OCI-LY7 (cell line): ENCODE data around the gene MSL1. TPM values are rescaled to one million over a fixed set of nuclear protein-coding genes. Genes with fewer than 3 reads are reported as not detected.

Source experiments
- BruUV-seq: library from RNA; stranded (reverse); fragments of 400-500 nt; replicated peaks from 2 replicates; lab custom pipeline; 2021; lab: Mats Ljungman, UMichigan
- CTCF ChIA-PET: fragments of 300-600 bp; sonication (Branson Sonifier 250); formaldehyde crosslinking; loops from one replicate; lab custom pipeline; 2022; ENCODE audit warnings: antibody characterized with exemption; ENCODE audit not compliant: unreplicated experiment; lab: Charles Lee
- POLR2A ChIA-PET: fragments of 300-600 bp; sonication (Branson Sonifier 250); formaldehyde crosslinking; loops from one replicate; lab custom pipeline; 2022; ENCODE audit warnings: antibody characterized with exemption; lab: Charles Lee
- DNase-seq: peaks from one replicate; pipeline ENCODE4 v3.0.0-alpha.2; 2015; ENCODE audit warnings: low spot score
- H2AFZ ChIP-seq: fragments of 200-600 bp; sonication (generic), shearing (Covaris generic); 2 replicates; pipeline ENCODE4 v1.6.1; 2014; ENCODE audit warnings: mild to moderate bottlenecking, antibody characterized with exemption, low read length, moderate library complexity
- H3K27ac ChIP-seq: fragments of 200-600 bp; sonication (generic); 2 replicates; pipeline ENCODE4 v1.5.1; 2014; ENCODE audit warnings: mixed run types, low read depth, mild to moderate bottlenecking, moderate library complexity, low read length, inconsistent platforms; ENCODE audit not compliant: poor library complexity, severe bottlenecking
- H3K36me3 ChIP-seq: fragments of 200-600 bp; sonication (generic); 2 replicates; pipeline ENCODE4 v1.6.1; 2014; ENCODE audit warnings: mild to moderate bottlenecking, antibody characterized with exemption, low read length, moderate library complexity, mixed read lengths; ENCODE audit not compliant: insufficient read depth
- H3K4me1 ChIP-seq: fragments of 200-600 bp; sonication (generic); 2 replicates; pipeline ENCODE4 v1.5.1; 2014; ENCODE audit warnings: mild to moderate bottlenecking, low read length; ENCODE audit not compliant: insufficient read depth, poor library complexity, severe bottlenecking
- H3K4me2 ChIP-seq: fragments of 200-600 bp; sonication (generic); 2 replicates; pipeline ENCODE4 v1.6.1; 2014; ENCODE audit warnings: mild to moderate bottlenecking, low read length
- H3K4me3 ChIP-seq: fragments of 200-600 bp; sonication (generic); 2 replicates; pipeline ENCODE4 v1.5.1; 2014; ENCODE audit warnings: mild to moderate bottlenecking, low read depth, low read length; ENCODE audit not compliant: poor library complexity, severe bottlenecking
- H3K79me2 ChIP-seq: fragments of 200-600 bp; sonication (generic); 2 replicates; pipeline ENCODE4 v1.6.1; 2016; ENCODE audit warnings: low read depth, mild to moderate bottlenecking, low read length, moderate library complexity, mixed read lengths; ENCODE audit not compliant: insufficient read depth
- H3K9me2 ChIP-seq: fragments of 200-600 bp; sonication (generic); 2 replicates; pipeline ENCODE4 v1.6.1; 2016; ENCODE audit warnings: mild to moderate bottlenecking, low read length, mixed read lengths; ENCODE audit not compliant: insufficient read depth
- H3K9me3 ChIP-seq: fragments of 200-600 bp; sonication (generic); 2 replicates; pipeline ENCODE4 v1.6.1; 2014; ENCODE audit warnings: mild to moderate bottlenecking, mixed run types, low read length, mixed read lengths
- H4K20me1 ChIP-seq: fragments of 200-600 bp; sonication (generic); 2 replicates; pipeline ENCODE4 v1.6.1; 2014; ENCODE audit warnings: mild to moderate bottlenecking, antibody characterized with exemption, low read length, moderate library complexity, mixed read lengths; ENCODE audit not compliant: insufficient read depth
- CTCF ChIP-seq: fragments of 200-600 bp; sonication (generic); conservative IDR thresholded peaks from 2 replicates; pipeline ENCODE4 v1.5.1; 2014; ENCODE audit warnings: mild to moderate bottlenecking, antibody characterized with exemption, low read length, moderate library complexity, mixed read lengths
- EZH2phosphoT487 ChIP-seq: fragments of 200-600 bp; sonication (generic); IDR thresholded peaks from 2 replicates; pipeline ENCODE4 v1.6.1; 2018; ENCODE audit warnings: low read depth, borderline replicate concordance, mild to moderate bottlenecking, mixed run types, antibody characterized with exemption, low read length, moderate library complexity, mixed read lengths
- intact Hi-C: fragments of 100-400 bp; cut with micrococcal nuclease; formaldehyde crosslinking; loops from one replicate; pipeline ENCODE4 v1.10.0; 2022; ENCODE audit not compliant: unreplicated experiment
- total RNA-seq, 2 experiments: library from RNA; depleted of rRNA in 1 of 2; stranded (reverse); fragments of >200 nt in 1 of 2; shearing (Covaris generic) in 1 of 2; gene quantifications; 2 replicates each; pipeline ENCODE4 v1.2.3, GENCODE V29; 2014 to 2022

The MSL1 gene
- total RNA-seq, 2 experiments from 2014 or later = 95.4 to 97.2 TPM

- TF ChIP-seq EZH2phosphoT487 (no peak), CTCF (no peak)
- DNase-seq = no peak
- no peaks in the 10 kb centered on the region for H3K9me2 ChIP-seq
- no peaks in the 10 kb centered on the region for H3K9me3 ChIP-seq
- intact Hi-C loops = no loop called here
- no peak overlapping the region for H2AFZ ChIP-seq
- no peak overlapping the region for H3K27ac ChIP-seq
- BruUV-seq = no TSS peak
- ChIA-PET CTCF (no interaction called here), POLR2A (interaction anchor here (1.5 kb wide), 1 partner anchor 18 kb away, joined by 4 read pairs; the partner anchor contains the start of gene MED24)
- no peaks in the 10 kb centered on the region for H3K36me3 ChIP-seq
- no peak overlapping the region for H3K4me3 ChIP-seq
- no peaks in the 10 kb centered on the region for H4K20me1 ChIP-seq
- no peak overlapping the region for H3K4me2 ChIP-seq
- no peaks in the 10 kb centered on the region for H3K79me2 ChIP-seq
- H3K4me1 ChIP-seq = peaks cover 40% of the 10 kb centered on the region
Observed at GRCh38 chr17:40072735-40073346, 48.9 kb upstream of the MSL1 start.

- Histone ChIP-seq H3K36me3 (no peaks in the 10 kb centered on the region), H3K4me3 (no peak overlapping the region), H3K9me2 (no peaks in the 10 kb centered on the region), H3K4me2 (no peak overlapping the region), H3K9me3 (no peaks in the 10 kb centered on the region), H4K20me1 (no peaks in the 10 kb centered on the region), H3K79me2 (no peaks in the 10 kb centered on the region), H3K4me1 (peaks cover 34% of the 10 kb centered on the region), H2AFZ (no peak overlapping the region), H3K27ac (no peak overlapping the region)
- POLR2A ChIA-PET = interaction anchor here (1.5 kb wide), 1 partner anchor 19 kb away, joined by 4 read pairs; the partner anchor contains the start of gene MED24
- no peak for TF ChIP-seq EZH2phosphoT487
- no peak for TF ChIP-seq CTCF
- no TSS peak for BruUV-seq
- DNase-seq = no peak
- intact Hi-C loops = no loop called here
- CTCF ChIA-PET = interaction anchor here (1.8 kb wide), 1 partner anchor 17 kb away, joined by 5 read pairs; no protein-coding TSS in a partner anchor
Observed at GRCh38 chr17:40073454-40074174, 48.2 kb upstream of the MSL1 start.

- no peak for TF ChIP-seq CTCF
- no peak for TF ChIP-seq EZH2phosphoT487
- H3K36me3 ChIP-seq = no peaks in the 10 kb centered on the region
- intact Hi-C loops = no loop called here
- BruUV-seq = no TSS peak
- H3K9me2 ChIP-seq = no peaks in the 10 kb centered on the region
- no peak for DNase-seq
- ChIA-PET CTCF (interaction anchor here (1.8 kb wide), 1 partner anchor 16 kb away, joined by 5 read pairs; no protein-coding TSS in a partner anchor), POLR2A (interaction anchor here (1.8 kb wide), 1 partner anchor 20 kb away, joined by 8 read pairs; the partner anchor contains the start of gene MED24)
- no peaks in the 10 kb centered on the region for H3K79me2 ChIP-seq
- H2AFZ ChIP-seq = no peak overlapping the region
- H3K4me2 ChIP-seq = no peak overlapping the region
- H4K20me1 ChIP-seq = no peaks in the 10 kb centered on the region
- peaks cover 29% of the 10 kb centered on the region for H3K4me1 ChIP-seq
- no peaks in the 10 kb centered on the region for H3K9me3 ChIP-seq
- H3K4me3 ChIP-seq = no peak overlapping the region
- H3K27ac ChIP-seq = no peak overlapping the region
Observed at GRCh38 chr17:40074175-40074512, 47.6 kb upstream of the MSL1 start.
